PC-9 (cell line): ENCODE measurements around the gene MVD.

Experiments
- CTCF ChIP-seq: fragments of 200-600 bp; sonication (generic); conservative IDR thresholded peaks from 2 replicates; pipeline ENCODE4 v1.6.1; 2017; ENCODE audit warnings: mixed run types, antibody characterized with exemption, mild to moderate bottlenecking, moderate library complexity
- EZH2 ChIP-seq: fragments of 200-600 bp; sonication (generic); IDR thresholded peaks from 2 replicates; pipeline ENCODE4 v1.8.0; 2017; ENCODE audit warnings: antibody characterized with exemption, low read depth

- no peak for TF ChIP-seq CTCF
- no peak for TF ChIP-seq EZH2
Observed at GRCh38 chr16:88631384-88631783, 31.5 kb downstream of the MVD start.
